Progenitor cell of endocrine pancreas (in vitro differentiated cells): ENCODE data around the gene LRP1B. TPM values are rescaled to one million over a fixed set of nuclear protein-coding genes. Genes with fewer than 3 reads are reported as not detected.

Experiments
- DNase-seq: peaks from one replicate; pipeline ENCODE4 v3.0.0; 2021; ENCODE audit warnings: low spot score; ENCODE audit not compliant: unreplicated experiment
- H3K27ac Mint-ChIP-seq: 2 replicates; pipeline ENCODE4 v1.8.0; 2021; ENCODE audit warnings: mild to moderate bottlenecking, moderate library complexity, mixed read lengths
- H3K27me3 Mint-ChIP-seq: 2 replicates; pipeline ENCODE4 v1.8.0; 2021; ENCODE audit warnings: mixed read lengths
- H3K36me3 Mint-ChIP-seq: 2 replicates; pipeline ENCODE4 v1.8.0; 2022; ENCODE audit warnings: mixed read lengths; ENCODE audit not compliant: insufficient read depth
- H3K4me1 Mint-ChIP-seq: 2 replicates; pipeline ENCODE4 v1.8.0; 2021; ENCODE audit warnings: low read depth, mixed read lengths
- H3K4me3 Mint-ChIP-seq: 2 replicates; pipeline ENCODE4 v1.8.0; 2021; ENCODE audit warnings: low read depth, mild to moderate bottlenecking, moderate library complexity, mixed read lengths
- H3K9me3 Mint-ChIP-seq: 2 replicates; pipeline ENCODE4 v1.8.0; 2021; ENCODE audit warnings: low read depth, mixed read lengths
- total RNA-seq: library from RNA; stranded (reverse); gene quantifications from 2 replicates; pipeline ENCODE4 v1.2.1, GENCODE V29; 2021
- TF ChIP-seq, protein P1 (sequence below): fragments of 200-600 bp; sonication (generic); IDR thresholded peaks from one replicate; pipeline ENCODE4 v1.5.0; 2021; ENCODE audit warnings: antibody characterized with exemption, mild to moderate bottlenecking; ENCODE audit not compliant: unreplicated experiment

Gene LRP1B
- total RNA-seq, 1 donor from 2014 or later, result 0.57 TPM

DNA sequence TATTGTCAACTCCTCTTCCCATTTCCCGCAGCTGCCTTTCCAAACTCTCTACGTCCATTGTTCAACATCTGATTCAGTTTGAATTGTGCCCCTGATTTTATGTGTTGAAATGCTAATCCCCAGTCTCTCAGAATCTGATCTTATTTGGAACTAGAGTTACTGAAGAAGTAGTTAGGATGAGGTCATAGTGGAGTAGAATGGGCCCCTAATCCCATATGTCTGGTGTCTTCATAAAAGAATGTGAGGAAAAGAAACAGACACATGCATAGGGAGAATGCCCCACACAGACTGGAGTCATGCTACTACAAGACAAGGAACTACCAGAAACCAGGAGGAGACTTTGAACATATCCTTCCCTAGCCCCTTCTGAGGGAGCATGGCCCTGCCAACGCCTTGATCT, 99.2 kb downstream of the LRP1B start:
- Mint-ChIP-seq H3K4me3 (no peak overlapping the region), H3K4me1 (no peaks in the 10 kb centered on the region), H3K9me3 (no peaks in the 10 kb centered on the region), H3K36me3 (no peaks in the 10 kb centered on the region), H3K27me3 (no peaks in the 10 kb centered on the region), H3K27ac (no peak overlapping the region)
- TF ChIP-seq, protein P1, sequence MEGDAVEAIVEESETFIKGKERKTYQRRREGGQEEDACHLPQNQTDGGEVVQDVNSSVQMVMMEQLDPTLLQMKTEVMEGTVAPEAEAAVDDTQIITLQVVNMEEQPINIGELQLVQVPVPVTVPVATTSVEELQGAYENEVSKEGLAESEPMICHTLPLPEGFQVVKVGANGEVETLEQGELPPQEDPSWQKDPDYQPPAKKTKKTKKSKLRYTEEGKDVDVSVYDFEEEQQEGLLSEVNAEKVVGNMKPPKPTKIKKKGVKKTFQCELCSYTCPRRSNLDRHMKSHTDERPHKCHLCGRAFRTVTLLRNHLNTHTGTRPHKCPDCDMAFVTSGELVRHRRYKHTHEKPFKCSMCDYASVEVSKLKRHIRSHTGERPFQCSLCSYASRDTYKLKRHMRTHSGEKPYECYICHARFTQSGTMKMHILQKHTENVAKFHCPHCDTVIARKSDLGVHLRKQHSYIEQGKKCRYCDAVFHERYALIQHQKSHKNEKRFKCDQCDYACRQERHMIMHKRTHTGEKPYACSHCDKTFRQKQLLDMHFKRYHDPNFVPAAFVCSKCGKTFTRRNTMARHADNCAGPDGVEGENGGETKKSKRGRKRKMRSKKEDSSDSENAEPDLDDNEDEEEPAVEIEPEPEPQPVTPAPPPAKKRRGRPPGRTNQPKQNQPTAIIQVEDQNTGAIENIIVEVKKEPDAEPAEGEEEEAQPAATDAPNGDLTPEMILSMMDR, result no peak
- no peak for DNase-seq

DNA sequence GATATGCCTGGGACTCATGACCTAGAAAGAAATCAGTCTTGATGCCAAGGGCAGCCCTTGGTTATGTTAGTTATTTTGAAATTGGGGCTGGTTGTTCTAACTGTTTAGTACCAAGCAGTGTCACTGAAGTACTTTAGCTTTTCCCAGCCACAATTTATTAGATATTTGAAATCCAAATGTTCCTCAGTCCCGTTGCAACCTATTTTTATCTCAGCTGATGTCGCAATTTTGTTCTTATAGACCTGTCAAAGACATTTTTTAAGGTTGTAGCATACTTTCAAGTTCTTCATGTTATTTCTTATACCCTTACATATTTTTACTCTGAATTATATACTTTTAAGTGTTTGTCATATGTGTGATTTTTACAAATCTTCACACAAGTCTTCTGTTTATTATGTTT, 100.1 kb downstream of the LRP1B start:
- Mint-ChIP-seq H3K27me3 (no peaks in the 10 kb centered on the region), H3K27ac (no peak overlapping the region), H3K36me3 (no peaks in the 10 kb centered on the region), H3K4me3 (no peak overlapping the region), H3K9me3 (no peaks in the 10 kb centered on the region), H3K4me1 (no peaks in the 10 kb centered on the region)
- no peak for DNase-seq
- TF ChIP-seq, protein P1, result no peak

DNA sequence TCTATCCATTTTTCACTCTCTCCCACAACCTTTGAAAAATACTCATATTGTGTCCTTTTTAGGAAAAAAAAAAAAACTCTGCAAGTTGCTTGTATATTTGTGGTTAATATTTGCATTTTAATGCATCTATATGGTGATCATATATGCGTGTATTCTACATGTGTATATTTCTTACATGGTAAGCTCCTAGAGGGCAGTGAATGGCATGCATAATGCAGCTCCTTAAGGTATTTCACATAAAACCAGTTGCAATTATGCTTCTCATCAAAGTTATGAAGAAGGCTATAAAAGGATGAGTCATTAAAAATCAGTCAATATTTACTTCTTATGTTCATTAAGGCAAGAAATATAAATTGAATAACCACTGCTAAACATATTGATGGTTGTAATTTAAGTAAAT, 100.8 kb downstream of the LRP1B start:
- Mint-ChIP-seq H3K27me3 (no peaks in the 10 kb centered on the region), H3K4me1 (no peaks in the 10 kb centered on the region), H3K36me3 (no peaks in the 10 kb centered on the region), H3K27ac (no peak overlapping the region), H3K4me3 (no peak overlapping the region), H3K9me3 (no peaks in the 10 kb centered on the region)
- DNase-seq, result no peak
- TF ChIP-seq, protein P1, result no peak

DNA sequence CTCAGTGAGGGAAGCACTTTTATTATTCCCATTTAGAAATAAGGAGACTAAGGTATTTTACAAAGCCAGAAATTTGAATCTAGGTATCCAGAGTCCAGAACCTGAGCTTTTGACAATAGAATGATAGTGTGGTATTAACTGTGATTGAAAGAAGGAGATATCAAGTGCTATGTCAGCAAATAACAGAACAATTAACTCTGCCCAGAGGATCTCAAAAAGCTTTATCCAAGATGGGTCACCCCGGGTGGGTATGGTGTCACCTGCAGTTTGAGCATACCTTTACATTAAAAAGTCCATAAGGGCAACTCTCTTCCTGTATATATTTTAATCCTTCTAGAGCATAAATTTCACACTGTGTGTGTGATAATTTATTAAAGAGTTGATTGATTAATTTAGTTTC, 105.4 kb downstream of the LRP1B start:
- no peaks in the 10 kb centered on the region for H3K36me3 Mint-ChIP-seq
- no peak for DNase-seq
- H3K27ac Mint-ChIP-seq, result no peak overlapping the region
- peaks cover 2% of the 10 kb centered on the region for H3K4me1 Mint-ChIP-seq
- H3K9me3 Mint-ChIP-seq, result no peaks in the 10 kb centered on the region
- H3K27me3 Mint-ChIP-seq, result no peaks in the 10 kb centered on the region
- TF ChIP-seq, protein P1, result no peak
- H3K4me3 Mint-ChIP-seq, result no peak overlapping the region

DNA sequence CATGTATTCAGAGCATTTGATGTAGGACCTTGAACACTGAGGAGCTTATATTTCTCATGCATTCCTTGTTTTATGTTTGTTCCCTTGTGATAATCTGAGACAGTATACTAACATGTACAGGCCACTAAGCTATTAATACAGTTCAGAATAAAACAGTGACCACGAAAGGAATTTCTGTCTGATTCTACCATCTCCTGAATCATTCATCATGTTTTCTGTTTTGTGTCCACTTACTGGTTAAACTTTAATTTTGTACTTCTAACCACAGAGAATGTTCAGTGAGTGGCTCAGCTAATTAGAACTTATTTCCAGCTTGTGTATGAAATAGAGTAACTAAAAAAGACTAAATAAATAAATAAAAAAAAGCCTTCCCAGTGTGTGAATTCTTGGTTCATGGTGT, 110.4 kb downstream of the LRP1B start:
- no peak for DNase-seq
- H3K4me1 Mint-ChIP-seq, result peaks cover 2% of the 10 kb centered on the region
- no peaks in the 10 kb centered on the region for H3K27me3 Mint-ChIP-seq

More for the DNA sequence above, 110.4 kb downstream of the LRP1B start:
- no peaks in the 10 kb centered on the region for H3K36me3 Mint-ChIP-seq
- H3K9me3 Mint-ChIP-seq, result no peaks in the 10 kb centered on the region
- no peak overlapping the region for H3K4me3 Mint-ChIP-seq
- TF ChIP-seq, protein P1, result no peak
- no peak overlapping the region for H3K27ac Mint-ChIP-seq
